CD4-positive, alpha-beta T cell treated with Interleukin-2 at 100 ng/mL for 4 hours (primary cell): Measurements from ENCODE around the gene BABAM1.
"Not testable (repeated sequence)": the region's sequence is repeated elsewhere in the genome, so short reads cannot be mapped to it uniquely, and the experiment has no call there.

ENCODE experiments used
- DNase-seq: peaks from one replicate; pipeline ENCODE4 v3.0.0-alpha.2; 2020; ENCODE audit warnings: low spot score

Gene BABAM1

GRCh38 chr19:17243830-17244617 is 23.2 kb upstream of the BABAM1 start:
- no peak for DNase-seq

DNA sequence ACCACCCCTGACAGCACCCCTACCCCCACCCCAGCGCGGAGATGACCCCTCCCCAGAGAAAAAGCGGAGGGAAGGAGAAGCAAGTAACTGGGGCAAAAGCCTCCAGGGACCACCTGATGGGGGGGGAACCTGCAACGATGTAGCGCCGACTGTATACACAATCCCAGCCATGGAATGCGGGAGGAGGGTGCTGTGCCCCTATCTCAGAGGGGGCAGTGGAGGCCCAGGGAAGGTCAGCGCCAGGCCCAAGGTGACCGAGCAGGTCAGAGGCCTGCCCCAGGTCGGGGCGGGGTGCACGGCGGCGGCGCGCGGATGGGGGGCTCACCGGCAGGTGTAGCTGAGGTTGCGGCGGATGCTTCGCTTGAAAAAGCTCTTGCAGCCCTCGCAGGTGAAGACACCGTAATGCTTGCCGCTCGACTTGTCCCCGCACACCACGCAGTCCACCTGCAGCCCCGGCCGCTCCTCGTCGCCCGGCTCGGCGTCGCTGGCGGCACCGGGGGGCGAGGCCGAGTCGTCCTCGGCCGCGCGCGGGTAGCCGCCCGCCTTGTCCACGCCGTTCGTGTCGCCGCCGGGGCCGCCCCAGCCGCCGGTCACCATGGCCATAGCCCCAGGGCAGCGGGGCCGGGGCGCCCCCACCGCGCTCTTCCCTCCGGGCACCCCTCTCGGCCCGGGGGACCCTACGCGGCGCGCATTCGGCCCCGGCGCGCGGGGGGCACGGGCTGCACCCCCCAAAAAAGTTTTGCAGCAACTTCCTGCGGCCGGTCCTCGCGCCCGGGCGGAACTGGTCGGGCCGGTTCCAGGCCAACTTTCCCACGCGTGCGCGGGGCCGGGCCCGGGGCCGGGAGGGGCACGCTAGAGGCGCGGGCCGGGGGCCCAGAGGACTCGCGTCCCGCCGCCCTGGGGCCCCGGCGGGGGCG is 22.4 kb upstream of the BABAM1 start:
- DNase-seq: no peak

DNA sequence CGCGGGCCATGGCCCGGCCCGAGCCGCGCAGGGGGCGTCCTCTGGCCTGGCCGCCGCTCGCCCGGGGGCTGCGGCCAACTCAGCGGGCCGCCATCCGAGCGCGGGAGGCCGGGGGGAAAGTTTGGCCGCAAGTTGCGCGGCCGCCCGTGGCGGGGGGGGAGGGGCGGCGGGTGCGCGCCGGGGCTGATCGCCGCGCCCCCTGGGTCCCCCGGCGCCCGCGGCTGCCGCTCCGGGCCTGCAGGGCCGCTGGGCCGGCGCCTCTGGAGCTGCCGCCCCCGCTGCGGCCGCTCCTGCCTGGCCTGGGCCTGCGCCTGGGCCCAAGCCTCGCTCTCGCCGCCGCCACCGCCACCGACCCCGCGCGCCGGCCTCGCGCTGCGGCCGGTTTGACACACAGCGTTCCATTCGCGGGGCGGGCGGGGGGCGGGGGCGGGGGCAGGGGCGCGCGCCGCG is 21.7 kb upstream of the BABAM1 start, which contains the start of gene NR2F6:
TSS of gene NR2F6 (minus strand) at position 385 of the 450 bp plus-strand sequence. CDS start 699 bp downstream, outside the sequence.
- no peak for DNase-seq

DNA sequence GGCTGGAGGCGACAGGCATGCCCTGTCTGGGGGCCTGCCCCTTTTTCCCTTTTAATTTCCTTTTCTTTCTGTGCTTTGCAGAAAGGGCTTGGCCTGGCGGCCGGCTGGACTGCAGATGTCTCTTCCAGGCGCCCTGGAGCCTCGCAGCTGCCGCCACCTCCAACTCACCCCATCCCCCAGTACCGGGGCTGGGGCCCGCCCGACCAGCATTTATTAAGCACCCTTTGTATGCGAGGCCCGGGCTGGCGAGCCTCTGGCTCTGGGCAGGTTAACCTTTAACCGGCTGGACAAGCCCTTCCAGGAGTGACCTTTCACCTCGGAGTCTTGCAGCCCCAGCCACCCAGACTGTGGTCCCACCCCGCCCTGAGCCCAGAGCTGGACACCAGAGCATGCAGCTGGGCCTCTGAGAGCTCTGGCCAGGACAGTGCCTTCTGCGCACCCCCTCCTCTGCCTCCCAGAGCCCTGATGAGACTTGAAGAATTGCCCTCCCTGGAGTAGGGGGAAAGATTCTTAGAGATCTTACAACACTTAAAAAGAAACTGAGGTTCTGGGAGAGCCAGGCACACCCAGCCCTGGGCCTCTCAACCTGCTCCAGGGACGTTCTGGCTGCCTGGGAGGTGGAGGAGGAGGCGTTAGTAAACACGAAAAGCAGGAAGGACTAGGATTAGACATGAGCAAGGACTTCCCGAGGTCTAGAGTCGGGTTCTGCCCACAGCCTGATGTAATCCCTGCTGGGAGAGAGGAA is 20.4 kb upstream of the BABAM1 start:
- no peak for DNase-seq

DNA sequence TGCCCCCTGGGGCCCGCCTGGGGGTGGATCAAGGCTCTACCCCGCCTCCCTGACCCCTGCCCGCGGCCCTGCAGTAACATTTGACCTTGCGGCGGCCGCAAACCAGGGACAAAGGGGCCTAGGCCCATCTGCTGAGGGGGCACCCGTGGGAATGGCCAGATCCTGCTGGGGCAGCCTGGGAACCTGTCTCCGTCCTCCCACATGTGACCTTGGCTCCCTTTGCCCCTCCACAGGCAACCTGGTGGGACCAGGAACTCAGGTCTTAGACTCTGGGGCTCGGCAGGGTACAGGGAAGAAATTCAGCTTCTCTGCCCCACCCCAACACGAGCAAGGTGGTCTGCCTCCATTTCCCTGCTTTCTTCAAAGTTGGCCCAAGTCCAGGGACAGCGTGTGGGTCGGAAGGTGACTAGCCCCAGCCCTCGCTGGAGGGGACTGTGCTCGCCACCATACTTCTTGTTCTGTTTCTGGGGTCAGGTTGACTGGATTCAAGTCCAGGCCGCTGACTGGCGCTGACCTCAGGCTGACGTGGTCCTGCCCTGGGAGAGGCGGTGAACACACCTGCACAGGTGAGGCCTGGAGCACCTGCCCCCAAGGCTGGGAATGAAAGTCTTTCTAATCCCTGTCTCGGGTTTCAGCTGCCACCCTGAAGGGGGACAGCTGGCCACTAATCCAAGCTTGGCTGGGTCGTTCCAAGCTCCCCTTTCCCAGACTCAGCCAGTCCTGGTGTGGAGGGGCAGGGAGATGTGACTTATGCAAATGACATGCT is 19.0 kb upstream of the BABAM1 start:
- no peak for DNase-seq

DNA sequence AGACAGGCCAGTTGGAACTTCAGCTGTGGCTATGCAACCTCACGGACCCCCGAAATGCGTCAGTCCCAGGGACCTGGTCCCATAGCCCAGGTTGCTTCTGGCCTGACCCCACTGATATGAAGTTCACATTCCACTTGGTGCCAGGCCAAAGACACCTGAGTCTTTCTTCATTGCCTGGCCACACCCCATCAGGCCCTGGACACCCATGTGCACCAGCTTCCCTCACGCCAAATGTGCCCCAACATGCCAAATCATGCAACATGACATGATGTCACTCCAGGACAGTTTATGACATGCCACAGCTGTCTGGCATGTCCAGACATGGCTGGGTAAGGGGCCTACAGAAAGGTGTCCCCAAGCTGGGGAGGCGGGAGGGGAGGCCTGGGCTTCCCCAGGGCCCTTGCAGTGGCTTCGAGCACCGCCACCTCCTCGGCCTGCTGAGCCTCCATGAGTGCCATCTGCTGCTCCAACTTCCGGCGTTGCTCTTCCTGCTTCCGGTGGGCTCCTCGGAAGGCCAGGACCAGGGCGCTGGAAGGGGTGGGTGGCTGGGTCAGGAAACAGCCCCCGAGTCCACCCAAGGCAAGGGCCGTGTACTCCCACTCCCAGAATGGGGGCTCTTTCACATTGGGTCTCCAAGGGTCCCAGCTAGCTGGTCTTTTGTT is 17.2 kb upstream of the BABAM1 start:
- DNase-seq: no peak

GRCh38 chr19:17254636-17255035 is 12.6 kb upstream of the BABAM1 start:
- no peak for DNase-seq

GRCh38 chr19:17255150-17255621 is 12.1 kb upstream of the BABAM1 start:
- DNase-seq: no peak

DNA sequence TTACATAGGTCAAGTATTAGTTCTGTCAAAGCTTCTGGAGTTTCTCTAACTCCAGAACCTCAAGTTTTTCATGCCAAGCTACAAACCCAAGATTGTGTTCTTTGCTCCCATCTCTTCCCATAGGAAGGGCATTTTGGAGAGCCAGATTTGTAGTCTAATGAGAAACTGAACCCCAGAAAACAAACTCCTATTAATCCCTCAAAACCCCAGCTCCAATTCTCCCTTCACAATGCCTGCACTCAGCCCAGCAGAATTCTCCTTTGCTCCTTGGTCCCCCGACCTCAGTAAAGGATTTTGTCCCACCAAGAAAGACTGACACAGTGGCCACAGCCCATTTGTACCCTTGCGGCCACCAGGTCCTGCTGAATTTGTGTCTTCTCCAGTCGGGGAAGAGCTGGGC is 11.1 kb upstream of the BABAM1 start:
- DNase-seq: no peak

DNA sequence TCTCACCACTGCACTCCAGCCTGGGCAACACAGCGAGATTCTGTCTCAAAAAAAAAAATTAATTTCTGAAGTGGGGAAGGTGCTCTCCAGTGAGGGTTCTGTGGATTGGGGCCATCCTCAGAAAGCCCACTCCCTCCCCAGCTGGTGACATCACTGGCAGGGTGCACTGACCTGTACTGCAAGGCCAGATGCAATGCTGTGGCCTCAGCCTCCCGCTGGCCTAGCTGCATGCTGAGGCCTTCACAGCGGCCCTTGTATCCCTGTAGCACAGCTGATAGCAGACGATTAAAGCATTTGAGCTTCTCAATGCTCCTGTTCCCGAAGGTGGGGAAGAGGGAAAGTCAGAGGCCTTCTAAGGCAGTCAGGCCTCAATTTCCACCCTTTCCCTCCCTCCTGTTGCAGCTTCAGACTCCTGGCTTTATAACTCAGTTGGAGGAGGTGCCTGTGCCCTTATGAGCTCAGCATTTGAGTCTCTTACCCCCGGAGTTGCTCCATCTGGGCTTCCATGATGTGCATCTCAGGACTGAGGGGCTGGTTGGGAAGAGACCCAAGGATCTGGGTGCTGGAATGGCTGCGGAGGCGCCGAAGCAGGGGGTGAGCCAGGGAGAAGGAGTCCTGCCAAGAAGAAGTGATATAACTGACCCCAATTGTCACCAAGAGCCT is 8.0 kb upstream of the BABAM1 start:
- no peak for DNase-seq

- DNase-seq: no peak
These were observed 7.3 kb upstream of the BABAM1 start for GRCh38 chr19:17259934-17260333.

- DNase-seq: peak; percentile 92
These were observed 6.4 kb upstream of the BABAM1 start for GRCh38 chr19:17260842-17261325.

GRCh38 chr19:17262557-17262956 is 4.7 kb upstream of the BABAM1 start:
- no peak for DNase-seq

- no peak for DNase-seq
These were observed 3.3 kb upstream of the BABAM1 start for GRCh38 chr19:17263712-17264640.

DNA sequence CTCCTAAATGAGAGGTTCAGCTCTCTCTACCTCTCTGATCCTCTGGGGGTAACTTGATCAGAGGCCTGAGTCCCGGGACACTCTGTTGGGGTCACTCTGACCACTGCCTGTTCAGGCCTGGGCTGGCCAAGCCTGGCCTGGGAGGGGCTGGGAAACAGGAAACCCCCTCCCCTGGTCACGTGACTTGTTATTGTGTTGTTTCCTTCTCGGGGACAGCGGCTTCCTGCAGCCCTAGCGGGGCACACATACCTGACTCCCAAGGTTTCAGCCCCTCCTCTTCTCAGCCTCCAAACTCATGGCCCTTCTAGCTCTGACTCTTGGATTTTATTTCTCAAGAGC is 2.6 kb upstream of the BABAM1 start, which contains the start of gene USHBP1:
TSS of gene USHBP1 (minus strand) at position 105 of the 339 bp plus-strand sequence. CDS start 446 bp downstream, outside the sequence.
- DNase-seq: no peak

DNA sequence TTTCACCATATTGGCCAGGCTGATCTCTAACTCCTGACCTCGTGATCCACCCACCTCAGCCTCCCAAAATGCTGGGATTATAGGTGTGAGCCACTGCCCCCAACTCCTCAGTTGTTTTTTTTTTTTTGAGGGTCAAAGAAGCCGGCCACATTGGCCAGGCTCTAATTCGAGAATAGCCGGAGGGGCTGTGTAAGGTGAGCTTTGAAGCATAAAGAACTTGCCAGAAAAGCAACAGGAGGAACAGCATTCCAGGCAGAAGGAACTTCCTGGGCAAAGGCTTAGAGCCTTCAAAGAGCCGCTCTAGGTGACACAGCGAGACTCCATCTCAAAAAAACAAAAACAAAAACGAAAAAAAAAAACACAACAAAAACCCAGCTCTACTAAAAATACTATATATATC is 1.2 kb upstream of the BABAM1 start:
- DNase-seq: no peak

DNA sequence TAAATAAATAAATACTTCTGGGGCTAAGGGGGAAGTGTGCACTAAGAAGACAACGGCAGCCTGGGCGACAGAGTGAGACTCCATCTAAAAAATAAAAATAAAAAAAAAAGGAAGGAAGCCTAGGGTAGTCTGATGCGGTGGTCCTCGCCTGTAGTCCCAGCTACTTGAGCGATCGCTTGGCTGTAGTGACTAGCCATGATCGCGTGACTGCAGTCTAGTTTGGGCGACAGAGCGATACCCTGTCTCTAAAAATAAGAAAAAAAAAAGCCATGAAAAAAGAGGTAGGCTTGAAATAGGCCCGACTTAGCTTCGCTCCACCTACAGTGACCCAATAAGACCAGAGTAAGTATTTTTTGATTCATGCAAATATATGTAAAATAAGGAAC is 661 bp upstream of the BABAM1 start:
- DNase-seq: no peak

DNA sequence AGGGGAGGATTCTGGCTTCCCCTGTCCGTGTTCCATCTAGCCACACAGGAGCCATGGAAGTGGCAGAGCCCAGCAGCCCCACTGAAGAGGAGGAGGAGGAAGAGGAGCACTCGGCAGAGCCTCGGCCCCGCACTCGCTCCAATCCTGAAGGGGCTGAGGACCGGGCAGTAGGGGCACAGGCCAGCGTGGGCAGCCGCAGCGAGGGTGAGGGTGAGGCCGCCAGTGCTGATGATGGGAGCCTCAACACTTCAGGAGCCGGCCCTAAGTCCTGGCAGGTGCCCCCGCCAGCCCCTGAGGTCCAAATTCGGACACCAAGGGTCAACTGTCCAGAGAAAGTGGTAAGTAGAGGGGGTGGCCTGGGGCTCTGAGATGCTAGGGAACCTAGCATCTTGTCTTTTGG is 1.5 kb downstream of the BABAM1 start:
- DNase-seq: no peak

GRCh38 chr19:17274892-17275291 is 7.6 kb downstream of the BABAM1 start:
- DNase-seq: not testable (repeated sequence)
